ENCODE data around the gene FKBP5.

DNA sequence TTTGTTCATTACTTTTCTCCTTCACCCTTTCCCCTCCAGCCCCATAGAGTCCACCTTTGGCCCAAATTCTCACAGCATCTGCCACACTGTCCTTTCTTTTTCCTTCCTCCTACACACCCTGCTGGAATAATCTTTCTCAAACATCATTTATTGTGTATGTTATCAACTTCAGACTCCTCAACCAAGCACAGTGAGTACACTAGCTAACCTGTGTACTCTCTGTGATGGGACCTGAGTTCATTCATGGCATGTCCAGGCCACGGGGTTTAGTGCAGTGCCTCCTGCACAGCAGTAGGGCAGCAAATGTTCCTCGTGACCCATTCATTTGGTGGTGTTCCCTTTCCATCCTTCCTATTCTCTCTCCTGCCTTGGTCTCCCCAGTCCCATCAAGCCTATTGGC lies 41.0 kb upstream of the FKBP5 start:
- TF ChIP-seq, protein P1, sequence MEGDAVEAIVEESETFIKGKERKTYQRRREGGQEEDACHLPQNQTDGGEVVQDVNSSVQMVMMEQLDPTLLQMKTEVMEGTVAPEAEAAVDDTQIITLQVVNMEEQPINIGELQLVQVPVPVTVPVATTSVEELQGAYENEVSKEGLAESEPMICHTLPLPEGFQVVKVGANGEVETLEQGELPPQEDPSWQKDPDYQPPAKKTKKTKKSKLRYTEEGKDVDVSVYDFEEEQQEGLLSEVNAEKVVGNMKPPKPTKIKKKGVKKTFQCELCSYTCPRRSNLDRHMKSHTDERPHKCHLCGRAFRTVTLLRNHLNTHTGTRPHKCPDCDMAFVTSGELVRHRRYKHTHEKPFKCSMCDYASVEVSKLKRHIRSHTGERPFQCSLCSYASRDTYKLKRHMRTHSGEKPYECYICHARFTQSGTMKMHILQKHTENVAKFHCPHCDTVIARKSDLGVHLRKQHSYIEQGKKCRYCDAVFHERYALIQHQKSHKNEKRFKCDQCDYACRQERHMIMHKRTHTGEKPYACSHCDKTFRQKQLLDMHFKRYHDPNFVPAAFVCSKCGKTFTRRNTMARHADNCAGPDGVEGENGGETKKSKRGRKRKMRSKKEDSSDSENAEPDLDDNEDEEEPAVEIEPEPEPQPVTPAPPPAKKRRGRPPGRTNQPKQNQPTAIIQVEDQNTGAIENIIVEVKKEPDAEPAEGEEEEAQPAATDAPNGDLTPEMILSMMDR (conservative IDR thresholded peaks at IDR 0.05; ENCODE audit: low read length) = no peak
- no peak for TF ChIP-seq EZH2phosphoT487 (IDR thresholded peaks at IDR 0.05; ENCODE audit: borderline replicate concordance, low read depth, low read length)
